ENCODE data around the gene DPP10.
"Not testable (repeated sequence)": the region's sequence is repeated elsewhere in the genome, so short reads cannot be mapped to it uniquely, and the experiment has no call there.

DPP10 gene

GRCh38 chr2:114729026-114729425 lies 286.6 kb downstream of the DPP10 start:
- DNase-seq, result no peak

- DNase-seq, result no peak
Observed at GRCh38 chr2:114735126-114735525, 292.7 kb downstream of the DPP10 start.

- DNase-seq, result no peak
Observed at GRCh38 chr2:114742245-114742644, 299.8 kb downstream of the DPP10 start.

- no peak for DNase-seq
Observed at GRCh38 chr2:114745700-114746099, 303.3 kb downstream of the DPP10 start.

- not testable (repeated sequence) for DNase-seq
Observed at GRCh38 chr2:114748175-114748574, 305.7 kb downstream of the DPP10 start.

GRCh38 chr2:114752425-114752824 lies 310.0 kb downstream of the DPP10 start:
- DNase-seq, result no peak

- DNase-seq, result no peak
Observed at GRCh38 chr2:114753145-114753544, 310.7 kb downstream of the DPP10 start.

- no peak for DNase-seq
Observed at GRCh38 chr2:114754907-114755563, 312.6 kb downstream of the DPP10 start.

GRCh38 chr2:114762376-114762775 lies 319.9 kb downstream of the DPP10 start:
- no peak for DNase-seq

- no peak for DNase-seq
Observed at GRCh38 chr2:114762986-114763385, 320.5 kb downstream of the DPP10 start.

GRCh38 chr2:114769110-114769509 lies 326.7 kb downstream of the DPP10 start:
- no peak for DNase-seq

GRCh38 chr2:114769991-114770390 lies 327.6 kb downstream of the DPP10 start:
- DNase-seq, result no peak

- DNase-seq, result no peak
Observed at GRCh38 chr2:114784046-114784445, 341.6 kb downstream of the DPP10 start.

GRCh38 chr2:114784890-114785583 lies 342.6 kb downstream of the DPP10 start:
- no peak for DNase-seq

- DNase-seq, result no peak
Observed at GRCh38 chr2:114786901-114787300, 344.5 kb downstream of the DPP10 start.

GRCh38 chr2:114787486-114787885 lies 345.0 kb downstream of the DPP10 start:
- DNase-seq, result no peak

GRCh38 chr2:114789989-114790388 lies 347.5 kb downstream of the DPP10 start:
- no peak for DNase-seq

- DNase-seq, result no peak
Observed at GRCh38 chr2:114797540-114797939, 355.1 kb downstream of the DPP10 start.

GRCh38 chr2:114797942-114798341 lies 355.5 kb downstream of the DPP10 start:
- DNase-seq, result no peak

GRCh38 chr2:114800371-114800770 lies 357.9 kb downstream of the DPP10 start:
- DNase-seq, result no peak

GRCh38 chr2:114805195-114805594 lies 362.8 kb downstream of the DPP10 start:
- DNase-seq, result no peak

GRCh38 chr2:114810092-114810491 lies 367.7 kb downstream of the DPP10 start:
- DNase-seq, result no peak

GRCh38 chr2:114812261-114812660 lies 369.8 kb downstream of the DPP10 start:
- DNase-seq, result no peak

- no peak for DNase-seq
Observed at GRCh38 chr2:114814355-114814754, 371.9 kb downstream of the DPP10 start.

- no peak for DNase-seq
Observed at GRCh38 chr2:114821055-114821454, 378.6 kb downstream of the DPP10 start.
